K562 (cell line): Measurements from ENCODE around the gene OXNAD1. TPM values are rescaled to one million over a fixed set of nuclear protein-coding genes. Genes with fewer than 3 reads are reported as not detected.

Experiments used
- ATAC-seq: fragments of 200-7000 bp; cut with Tn5 transposase; 3 replicates; pipeline ENCODE4 v1.9.1; 2020; ENCODE audit warnings: moderate library complexity
- BruUV-seq: library from RNA; stranded (reverse); fragments of 400-500 nt; replicated peaks from 2 replicates; lab custom pipeline; 2021; lab: Mats Ljungman, UMichigan
- CTCF ChIA-PET: fragments of 300-600 bp; formaldehyde crosslinking; extraction: SDS; loops from one replicate; lab custom pipeline; 2021; ENCODE audit warnings: low intra/inter-chr PET ratio; lab: Yijun Ruan, JAX
- POLR2A ChIA-PET: fragments of 300-600, 350-650 bp; sonication (Branson Sonifier 250); formaldehyde crosslinking; extraction: SDS; loops from one replicate; lab custom pipeline; 2021; ENCODE audit warnings: antibody characterized with exemption, inconsistent platforms; lab: Yijun Ruan, JAX
- DNase-seq, 4 experiments: peaks; one replicate each; pipeline versions ENCODE4 v3.0.0 to v3.0.0-alpha.2; 2011 to 2018; ENCODE audit warnings: low spot score in 3 of 4, mixed read lengths in 3 of 4; ENCODE audit errors: extremely low read depth in 1 of 4
- FAIRE-seq: peaks from 2 replicates; lab custom pipeline; 2011; peaks lifted over from hg19 to GRCh38; lab: Jason Lieb, UNC
- H2AFZ ChIP-seq: 2 replicates; pipeline ENCODE4 v1.6.0; 2011; ENCODE audit warnings: low read depth, low read length, control low read depth, inconsistent platforms
- H3K27ac ChIP-seq: fragments of 200-600 bp; 3 replicates; pipeline ENCODE4 v1.8.0; 2011; ENCODE audit warnings: low read depth, mild to moderate bottlenecking, control low read depth, inconsistent platforms, low read length, moderate library complexity, mixed read lengths; ENCODE audit errors: extremely low read depth
- H3K27me3 ChIP-seq, 2 experiments: fragments of 300-600 bp in 1 of 2; 2 replicates in 1 of 2; 3 replicates in 1 of 2; pipeline versions ENCODE4 v1.6.0 to v1.8.0; 2011; ENCODE audit warnings: inconsistent platforms in 2 of 2, low read length in 2 of 2, mild to moderate bottlenecking in 1 of 2, mixed read lengths in 1 of 2, moderate library complexity in 1 of 2; ENCODE audit not compliant: control insufficient read depth in 2 of 2, insufficient read depth in 2 of 2
- H3K36me3 ChIP-seq: fragments of 300-600 bp; 3 replicates; pipeline ENCODE4 v1.8.0; 2011; ENCODE audit warnings: mild to moderate bottlenecking, low read length, inconsistent platforms; ENCODE audit not compliant: control insufficient read depth, insufficient read depth
- H3K4me1 ChIP-seq, 2 experiments: fragments of 200-600 bp in 1 of 2; replicated peaks in 1 of 2; 2 replicates in 1 of 2; 3 replicates in 1 of 2; pipeline versions ENCODE4 v1.5.1 to v1.8.0; 2011; ENCODE audit warnings: inconsistent platforms in 2 of 2, low read length in 2 of 2, mild to moderate bottlenecking in 1 of 2, mixed read lengths in 1 of 2, moderate library complexity in 1 of 2; ENCODE audit not compliant: control insufficient read depth in 2 of 2, insufficient read depth in 2 of 2
- H3K4me2 ChIP-seq: 2 replicates; pipeline ENCODE4 v1.6.1; 2011; ENCODE audit warnings: low read length, control low read depth, inconsistent platforms, mixed read lengths; ENCODE audit not compliant: insufficient read depth
- H3K4me3 ChIP-seq: fragments of 200-600 bp; sonication (generic), shearing (Covaris generic); 2 replicates; pipeline ENCODE4 v1.5.1; 2016; ENCODE audit warnings: control low read depth, inconsistent platforms
- H3K79me2 ChIP-seq: fragments of 200-600 bp; 3 replicates; pipeline ENCODE4 v1.8.0; 2011; ENCODE audit warnings: low read length, inconsistent platforms; ENCODE audit not compliant: control insufficient read depth, insufficient read depth
- H3K9ac ChIP-seq, 2 experiments: 2 replicates each; pipeline versions ENCODE4 v1.6.0 to v1.6.1; 2011; ENCODE audit warnings: low read depth in 2 of 2, low read length in 2 of 2, control low read depth in 1 of 2, inconsistent platforms in 1 of 2, mild to moderate bottlenecking in 1 of 2, mixed read lengths in 1 of 2; ENCODE audit not compliant: insufficient read depth in 1 of 2
- H3K9me1 ChIP-seq: one replicate; pipeline ENCODE4 v1.6.0; 2011; ENCODE audit warnings: inconsistent platforms, mild to moderate bottlenecking, low read length, moderate library complexity; ENCODE audit not compliant: control insufficient read depth, insufficient read depth
- H3K9me3 ChIP-seq: replicated peaks from 2 replicates; pipeline ENCODE4 v1.5.1; 2011; ENCODE audit warnings: low read depth, low read length, inconsistent platforms; ENCODE audit not compliant: control insufficient read depth, insufficient read depth
- H4K20me1 ChIP-seq: replicated peaks from 2 replicates; pipeline ENCODE4 v1.6.1; 2011; ENCODE audit warnings: low read length, inconsistent platforms, mixed read lengths; ENCODE audit not compliant: control insufficient read depth, insufficient read depth
- C11orf30 ChIP-seq: fragments of 450-650 bp; IDR thresholded peaks from 2 replicates; pipeline ENCODE4 v1.6.1; 2016; ENCODE audit warnings: low read depth, mild to moderate bottlenecking
- CHD1 ChIP-seq: fragments of 200-600 bp; sonication (generic); IDR thresholded peaks from one replicate; pipeline ENCODE4 v1.6.1; 2012; ENCODE audit warnings: mild to moderate bottlenecking, moderate library complexity, low read length, inconsistent platforms
- CREBBP ChIP-seq: IDR thresholded peaks from one replicate; pipeline ENCODE4 v1.6.1; 2012; ENCODE audit warnings: low read depth, mild to moderate bottlenecking, control low read depth, inconsistent platforms, low read length
- FOXA3 ChIP-seq, 2 experiments: fragments of 450-650 bp in 1 of 2; sonication (generic) in 1 of 2; formaldehyde crosslinking; IDR thresholded peaks in 1 of 2; conservative IDR thresholded peaks in 1 of 2; 2 replicates each; pipeline versions ENCODE4 v1.4.0 to v1.8.0; 2020 to 2022; ENCODE audit warnings: mild to moderate bottlenecking in 2 of 2, missing genetic modification reagents in 1 of 2
- KDM4B ChIP-seq, 2 experiments: fragments of 450-650 bp in 1 of 2; sonication (generic) in 1 of 2; IDR thresholded peaks; 2 replicates each; pipeline ENCODE4 v1.6.1; 2016 to 2017; ENCODE audit warnings: borderline replicate concordance in 2 of 2, antibody characterized with exemption in 1 of 2, low read depth in 1 of 2, mild to moderate bottlenecking in 1 of 2
- RBM14 ChIP-seq: fragments of 200-400 bp; formaldehyde crosslinking; IDR thresholded peaks from 2 replicates; pipeline ENCODE4 v1.6.1; 2018; ENCODE audit warnings: low read depth, mild to moderate bottlenecking, low read length, moderate library complexity, borderline replicate concordance; ENCODE audit not compliant: insufficient read depth
- SAP30 ChIP-seq: fragments of 200-600 bp; sonication (generic); IDR thresholded peaks from 2 replicates; pipeline ENCODE4 v1.6.1; 2012; ENCODE audit warnings: borderline replicate concordance, low read depth, mild to moderate bottlenecking, moderate library complexity, low read length, control low read depth, inconsistent platforms; ENCODE audit not compliant: insufficient read depth, poor library complexity, severe bottlenecking
- SREBF2 ChIP-seq: sonication (generic); formaldehyde crosslinking; IDR thresholded peaks from 2 replicates; pipeline ENCODE4 v1.4.0; 2020; ENCODE audit warnings: mild to moderate bottlenecking, missing genetic modification reagents
- ZNF143 ChIP-seq: sonication (generic); formaldehyde crosslinking; IDR thresholded peaks from 2 replicates; pipeline ENCODE4 v1.9.0; 2022; ENCODE audit warnings: mild to moderate bottlenecking, missing genetic modification reagents
- WGBS: fragments of 100-300 bp; shearing (Covaris generic); methylation state at CpG from one replicate; pipeline ENCODE4 v1.1.6; 2016; ENCODE audit warnings: low coverage, mixed read lengths; ENCODE audit not compliant: insufficient coverage; ENCODE audit errors: missing lambda C conversion rate; 5-methylcytosine and 5-hydroxymethylcytosine counted together
- in situ Hi-C: fragments of 300-500 bp; cut with MboI; formaldehyde crosslinking; loops from 4 replicates; pipeline ENCODE4 v1.15.0; 2018; ENCODE audit warnings: inconsistent platforms, mixed read lengths
- intact Hi-C: fragments of 100-400 bp; cut with micrococcal nuclease; formaldehyde crosslinking; loops from 2 replicates; pipeline ENCODE4 v1.14.2; 2022
- polyA plus RNA-seq, 8 experiments: library from polyadenylated mRNA; depleted of rRNA in 4 of 8; stranded (reverse) in 5 of 8; unstranded in 3 of 8; fragments of >200 nt; fragmentation: Nextera tagmentation in 2 of 8; fragmentation: Illumina TruSeq in 1 of 8; extraction: Ambion mirVana in 2 of 8; extraction: Trizol in 1 of 8; gene quantifications; 2 replicates each; pipeline versions ENCODE4 v1.2.1 to v1.2.3, GENCODE V29; 2011 to 2014; ENCODE audit warnings: inconsistent platforms in 1 of 8, missing spikeins in 1 of 8
- total RNA-seq, 7 experiments: library from RNA; depleted of rRNA in 6 of 7; stranded (reverse); fragments of >200 nt in 6 of 7; fragmentation: Illumina TruSeq in 2 of 7; extraction: Trizol in 2 of 7; gene quantifications; 2 replicates each; pipeline versions ENCODE4 v1.2.1 to v1.2.3, GENCODE V29; 2011 to 2021; ENCODE audit warnings: low replicate concordance in 1 of 7
- TF ChIP-seq, protein P1 (sequence below): fragments of 450-650 bp; conservative IDR thresholded peaks from 2 replicates; pipeline ENCODE4 v1.6.1; 2016; ENCODE audit warnings: missing genetic modification characterization, low read depth, mild to moderate bottlenecking, control low read depth, missing compliant biosample characterization
- TF ChIP-seq, protein P2 (sequence below): sonication (generic); formaldehyde crosslinking; IDR thresholded peaks from 2 replicates; pipeline ENCODE4 v1.8.1; 2023; ENCODE audit warnings: missing genetic modification reagents, mild to moderate bottlenecking, borderline replicate concordance

OXNAD1 gene
- total and polyA plus RNA-seq, 9 of the 15 experiments (the other 6 are each of a cell fraction or from before 2014, with no cell fraction given): 12.8 to 44.4 (median 41.1) TPM

DNA sequence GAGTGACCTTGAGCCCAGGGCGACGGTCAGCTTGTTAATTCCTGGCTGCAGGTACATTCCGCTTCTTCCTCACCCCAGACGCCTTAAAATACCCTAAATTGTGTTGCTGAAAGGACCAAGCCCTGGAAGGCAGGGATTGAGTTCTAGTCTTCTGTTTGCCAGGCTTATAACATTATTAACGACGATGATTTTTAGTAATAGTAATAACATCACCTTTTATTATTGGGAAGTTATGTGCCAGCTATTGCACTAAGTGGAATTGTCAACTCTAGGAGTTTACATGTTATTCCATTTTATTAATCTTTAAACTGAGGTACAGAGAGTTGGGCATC is 409 bp downstream of the OXNAD1 start:
- FAIRE-seq: no peak
- CTCF ChIA-PET: interaction anchor here (4.5 kb wide), 1 partner anchor 285 kb away, joined by 20 read pairs; no protein-coding TSS in a partner anchor
- TSS peak; percentile 76 for BruUV-seq
- in situ Hi-C loops (no loop called here), intact Hi-C loops (loop anchor here (1.0 kb wide), 1 partner anchor 285 kb away; no protein-coding TSS in a partner anchor)
- ATAC-seq: no peak
- Histone ChIP-seq H3K4me2 (peak overlapping the region; percentile 97), H3K27me3 (no peaks in the 10 kb centered on the region), H3K79me2 (peaks cover 71% of the 10 kb centered on the region), H3K9me1 (no peaks in the 10 kb centered on the region), H4K20me1 (0 out of 2 replicates have a peak, but pooled peaks cover 10% of the 10 kb centered on the region), H3K4me3 (peak overlapping the region; percentile 79), H3K36me3 (peaks cover 50% of the 10 kb centered on the region), H3K4me1 (peaks cover 7 to 10% of the 10 kb centered on the region in 2 experiments; a peak in 4 of 5 replicates), H2AFZ (peak overlapping the region; percentile 94), H3K9ac (peak overlapping the region; percentile 95 to 99), H3K9me3 (no peaks in the 10 kb centered on the region), H3K27ac (peak overlapping the region; percentile 87)
- POLR2A ChIA-PET: interaction anchor here (0.5 to 2.5 kb wide), 10 partner anchors 8 to 190 kb away, joined by 3 to 11 read pairs (median 4); no protein-coding TSS in a partner anchor
- 0% methylated on average over 6 of the region's 6 CpGs for WGBS
- DNase-seq: no peak
- peak in 1 of 2 experiments; percentile 9; a peak in 1 of 4 replicates for TF ChIP-seq FOXA3 (CRISPR knock-in tag; conservative IDR thresholded peaks at IDR 0.05 in 1 of 2, IDR thresholded peaks at IDR 0.05 in 1 of 2)
- peak; percentile 38 for TF ChIP-seq CHD1
- TF ChIP-seq CREBBP: no peak
- TF ChIP-seq SAP30: peak; percentile 27
- TF ChIP-seq SREBF2 (CRISPR knock-in tag): no peak
- TF ChIP-seq, protein P1, sequence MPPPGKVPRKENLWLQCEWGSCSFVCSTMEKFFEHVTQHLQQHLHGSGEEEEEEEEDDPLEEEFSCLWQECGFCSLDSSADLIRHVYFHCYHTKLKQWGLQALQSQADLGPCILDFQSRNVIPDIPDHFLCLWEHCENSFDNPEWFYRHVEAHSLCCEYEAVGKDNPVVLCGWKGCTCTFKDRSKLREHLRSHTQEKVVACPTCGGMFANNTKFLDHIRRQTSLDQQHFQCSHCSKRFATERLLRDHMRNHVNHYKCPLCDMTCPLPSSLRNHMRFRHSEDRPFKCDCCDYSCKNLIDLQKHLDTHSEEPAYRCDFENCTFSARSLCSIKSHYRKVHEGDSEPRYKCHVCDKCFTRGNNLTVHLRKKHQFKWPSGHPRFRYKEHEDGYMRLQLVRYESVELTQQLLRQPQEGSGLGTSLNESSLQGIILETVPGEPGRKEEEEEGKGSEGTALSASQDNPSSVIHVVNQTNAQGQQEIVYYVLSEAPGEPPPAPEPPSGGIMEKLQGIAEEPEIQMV: no peak
- TF ChIP-seq KDM4B (IDR thresholded peaks at IDR 0.05; ENCODE audit: borderline replicate concordance in 2 of 2, low read depth in 1 of 2): no peak
- 0 out of 2 replicates have a peak, but pooled peaks have one; percentile 9 for TF ChIP-seq ZNF143 (CRISPR knock-in tag)
- TF ChIP-seq, protein P2, sequence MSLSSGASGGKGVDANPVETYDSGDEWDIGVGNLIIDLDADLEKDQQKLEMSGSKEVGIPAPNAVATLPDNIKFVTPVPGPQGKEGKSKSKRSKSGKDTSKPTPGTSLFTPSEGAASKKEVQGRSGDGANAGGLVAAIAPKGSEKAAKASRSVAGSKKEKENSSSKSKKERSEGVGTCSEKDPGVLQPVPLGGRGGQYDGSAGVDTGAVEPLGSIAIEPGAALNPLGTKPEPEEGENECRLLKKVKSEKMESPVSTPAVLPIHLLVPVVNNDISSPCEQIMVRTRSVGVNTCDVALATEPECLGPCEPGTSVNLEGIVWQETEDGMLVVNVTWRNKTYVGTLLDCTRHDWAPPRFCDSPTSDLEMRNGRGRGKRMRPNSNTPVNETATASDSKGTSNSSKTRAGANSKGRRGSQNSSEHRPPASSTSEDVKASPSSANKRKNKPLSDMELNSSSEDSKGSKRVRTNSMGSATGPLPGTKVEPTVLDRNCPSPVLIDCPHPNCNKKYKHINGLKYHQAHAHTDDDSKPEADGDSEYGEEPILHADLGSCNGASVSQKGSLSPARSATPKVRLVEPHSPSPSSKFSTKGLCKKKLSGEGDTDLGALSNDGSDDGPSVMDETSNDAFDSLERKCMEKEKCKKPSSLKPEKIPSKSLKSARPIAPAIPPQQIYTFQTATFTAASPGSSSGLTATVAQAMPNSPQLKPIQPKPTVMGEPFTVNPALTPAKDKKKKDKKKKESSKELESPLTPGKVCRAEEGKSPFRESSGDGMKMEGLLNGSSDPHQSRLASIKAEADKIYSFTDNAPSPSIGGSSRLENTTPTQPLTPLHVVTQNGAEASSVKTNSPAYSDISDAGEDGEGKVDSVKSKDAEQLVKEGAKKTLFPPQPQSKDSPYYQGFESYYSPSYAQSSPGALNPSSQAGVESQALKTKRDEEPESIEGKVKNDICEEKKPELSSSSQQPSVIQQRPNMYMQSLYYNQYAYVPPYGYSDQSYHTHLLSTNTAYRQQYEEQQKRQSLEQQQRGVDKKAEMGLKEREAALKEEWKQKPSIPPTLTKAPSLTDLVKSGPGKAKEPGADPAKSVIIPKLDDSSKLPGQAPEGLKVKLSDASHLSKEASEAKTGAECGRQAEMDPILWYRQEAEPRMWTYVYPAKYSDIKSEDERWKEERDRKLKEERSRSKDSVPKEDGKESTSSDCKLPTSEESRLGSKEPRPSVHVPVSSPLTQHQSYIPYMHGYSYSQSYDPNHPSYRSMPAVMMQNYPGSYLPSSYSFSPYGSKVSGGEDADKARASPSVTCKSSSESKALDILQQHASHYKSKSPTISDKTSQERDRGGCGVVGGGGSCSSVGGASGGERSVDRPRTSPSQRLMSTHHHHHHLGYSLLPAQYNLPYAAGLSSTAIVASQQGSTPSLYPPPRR (CRISPR knock-in tag): 0 out of 2 replicates have a peak, but pooled peaks have one; percentile 54
- TF ChIP-seq RBM14: no peak
- TF ChIP-seq C11orf30: no peak
